Body of pancreas (tissue), 4 donors: ENCODE data around the gene SLC17A9. TPM values are rescaled to one million over a fixed set of nuclear protein-coding genes. Genes with fewer than 3 reads are reported as not detected.

Experiments
- ATAC-seq: fragments of 150-250 bp; one replicate; pipeline ENCODE4 v1.9.1; 2016
- DNase-seq, 4 donors: peaks; one replicate each; pipeline ENCODE4 v3.0.0-alpha.2; 2019
- H3K27ac ChIP-seq, 4 donors: fragments of 200-600 bp; sonication (generic); 1 replicate in 3 of 4; 2 replicates in 1 of 4; pipeline versions ENCODE4 v1.5.1 to v1.6.1; 2016 to 2019; ENCODE audit warnings: mild to moderate bottlenecking in 1 of 4, mixed read lengths in 1 of 4, moderate library complexity in 1 of 4
- H3K27me3 ChIP-seq, 2 donors: fragments of 200-600 bp; sonication (generic); one replicate each; pipeline ENCODE4 v1.6.0; 2016; ENCODE audit warnings: mild to moderate bottlenecking in 1 of 2
- H3K36me3 ChIP-seq, 2 donors: fragments of 200-600 bp; sonication (generic); replicated peaks in 1 of 2; 2 replicates each; pipeline ENCODE4 v1.5.1; 2016; ENCODE audit warnings: low read depth in 2 of 2; ENCODE audit not compliant: insufficient read depth in 1 of 2
- H3K4me1 ChIP-seq: fragments of 200-600 bp; sonication (generic); one replicate; pipeline ENCODE4 v1.6.0; 2016
- H3K4me3 ChIP-seq, 2 donors: fragments of 200-600 bp; sonication (generic); 1 replicate in 1 of 2; 2 replicates in 1 of 2; pipeline ENCODE4 v1.5.1; 2016 to 2019
- H3K9me3 ChIP-seq, 3 donors: fragments of 200-600 bp; sonication (generic); 1 replicate in 2 of 3; 2 replicates in 1 of 3; pipeline ENCODE4 v1.5.1; 2016
- POLR2A ChIP-seq, 3 donors: fragments of 450-650 bp; IDR thresholded peaks; one replicate each; pipeline ENCODE4 v1.6.1; 2016; ENCODE audit warnings: antibody characterized with exemption in 3 of 3, mild to moderate bottlenecking in 2 of 3
- WGBS, 2 donors: methylation state at CpG; one replicate each; pipeline ENCODE4 v1.1.5; 2017; 5-methylcytosine and 5-hydroxymethylcytosine counted together
- intact Hi-C: fragments of 100-400 bp; cut with DNase I; formaldehyde crosslinking; loops from one replicate; pipeline ENCODE4 v1.15.1; 2023
- total RNA-seq, 2 donors: library from RNA; depleted of rRNA; stranded (reverse); fragments of >200 nt; gene quantifications; one replicate each; pipeline ENCODE4 v1.1.0, GENCODE V29; 2016
- TF ChIP-seq, protein P1 (sequence below), 7 experiments: fragments of 450-650 bp in 4 of 7; fragments of 200-600 bp in 3 of 7; sonication (generic) in 3 of 7; IDR thresholded peaks; one replicate each; pipeline ENCODE4 v1.5.1; 2016 to 2019; ENCODE audit warnings: antibody characterized with exemption in 7 of 7

Gene SLC17A9
- total RNA-seq, 2 donors from 2014 or later: 0.78 to 4.9 TPM

- H3K4me1 ChIP-seq: peaks cover 24% of the 10 kb centered on the region
- TF ChIP-seq POLR2A (IDR thresholded peaks at IDR 0.05): no peak
- TF ChIP-seq, protein P1, sequence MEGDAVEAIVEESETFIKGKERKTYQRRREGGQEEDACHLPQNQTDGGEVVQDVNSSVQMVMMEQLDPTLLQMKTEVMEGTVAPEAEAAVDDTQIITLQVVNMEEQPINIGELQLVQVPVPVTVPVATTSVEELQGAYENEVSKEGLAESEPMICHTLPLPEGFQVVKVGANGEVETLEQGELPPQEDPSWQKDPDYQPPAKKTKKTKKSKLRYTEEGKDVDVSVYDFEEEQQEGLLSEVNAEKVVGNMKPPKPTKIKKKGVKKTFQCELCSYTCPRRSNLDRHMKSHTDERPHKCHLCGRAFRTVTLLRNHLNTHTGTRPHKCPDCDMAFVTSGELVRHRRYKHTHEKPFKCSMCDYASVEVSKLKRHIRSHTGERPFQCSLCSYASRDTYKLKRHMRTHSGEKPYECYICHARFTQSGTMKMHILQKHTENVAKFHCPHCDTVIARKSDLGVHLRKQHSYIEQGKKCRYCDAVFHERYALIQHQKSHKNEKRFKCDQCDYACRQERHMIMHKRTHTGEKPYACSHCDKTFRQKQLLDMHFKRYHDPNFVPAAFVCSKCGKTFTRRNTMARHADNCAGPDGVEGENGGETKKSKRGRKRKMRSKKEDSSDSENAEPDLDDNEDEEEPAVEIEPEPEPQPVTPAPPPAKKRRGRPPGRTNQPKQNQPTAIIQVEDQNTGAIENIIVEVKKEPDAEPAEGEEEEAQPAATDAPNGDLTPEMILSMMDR (IDR thresholded peaks at IDR 0.05): no peak
- no peak for DNase-seq
- intact Hi-C loops: no loop called here
- WGBS, 2 donors: 8 to 36% methylated on average over 3 of the region's 3 CpGs
- H3K27ac ChIP-seq: no peak overlapping the region
- no peak for ATAC-seq
- peaks cover 0 to 2% (median 0%) of the 10 kb centered on the region in 3 donors for H3K9me3 ChIP-seq
- H3K4me3 ChIP-seq: no peak overlapping the region
- H3K36me3 ChIP-seq: no peaks in the 10 kb centered on the region
- H3K27me3 ChIP-seq: peaks cover 0 to 46% of the 10 kb centered on the region in 2 donors
Measured at GRCh38 chr20:63011798-63012197, 59.3 kb downstream of the SLC17A9 start.

DNA sequence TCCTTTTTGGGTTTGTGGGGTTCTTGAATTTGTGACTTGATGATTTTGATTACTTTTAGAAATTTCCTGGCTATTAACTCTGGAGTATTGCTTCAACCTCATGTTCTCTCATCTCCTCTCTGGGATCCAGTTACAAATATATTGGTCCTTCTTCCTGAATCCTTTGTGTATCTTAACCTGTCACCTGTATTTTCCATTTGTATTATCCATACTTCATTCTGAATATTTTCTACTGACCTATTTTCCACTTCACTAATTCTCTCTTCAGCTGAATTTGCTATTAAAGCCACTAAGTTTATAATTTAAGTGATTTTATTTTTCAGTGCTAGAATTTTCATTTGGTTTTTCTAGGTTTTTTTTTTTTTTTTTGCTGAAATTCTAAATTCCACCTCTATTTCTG lies 60.7 kb downstream of the SLC17A9 start:
- Histone ChIP-seq H3K9me3 (peaks cover 0 to 2% (median 0%) of the 10 kb centered on the region in 3 donors), H3K27ac (no peak overlapping the region), H3K4me3 (no peak overlapping the region), H3K27me3 (peaks cover 0 to 42% of the 10 kb centered on the region in 2 donors), H3K4me1 (peaks cover 18% of the 10 kb centered on the region), H3K36me3 (no peaks in the 10 kb centered on the region)
- no peak for DNase-seq
- intact Hi-C loops: no loop called here
- no peak for TF ChIP-seq POLR2A (IDR thresholded peaks at IDR 0.05)
- TF ChIP-seq, protein P1 (IDR thresholded peaks at IDR 0.05): no peak
- ATAC-seq: no peak

DNA sequence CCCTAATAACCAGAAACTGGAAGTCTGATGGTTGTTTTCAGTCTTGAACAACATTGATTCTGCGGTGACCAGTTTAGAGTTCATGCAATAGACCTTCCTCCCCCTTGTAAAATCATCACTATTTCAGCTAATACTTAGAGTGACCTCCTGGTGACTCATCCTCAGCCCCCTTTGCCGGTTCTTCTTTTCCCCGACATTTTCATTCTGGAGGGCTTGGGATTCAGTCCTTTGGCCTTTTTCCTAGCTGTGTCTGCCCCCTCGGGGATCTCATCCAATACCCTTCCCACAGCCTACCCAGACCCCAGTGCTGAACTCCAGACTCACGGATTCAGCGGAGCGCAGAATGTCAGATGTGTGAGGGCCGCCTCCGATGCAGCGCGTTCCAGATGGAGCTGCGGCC lies 61.8 kb downstream of the SLC17A9 start:
- WGBS, 2 donors: 12 to 17% methylated on average over 12 of the region's 12 CpGs

DNA sequence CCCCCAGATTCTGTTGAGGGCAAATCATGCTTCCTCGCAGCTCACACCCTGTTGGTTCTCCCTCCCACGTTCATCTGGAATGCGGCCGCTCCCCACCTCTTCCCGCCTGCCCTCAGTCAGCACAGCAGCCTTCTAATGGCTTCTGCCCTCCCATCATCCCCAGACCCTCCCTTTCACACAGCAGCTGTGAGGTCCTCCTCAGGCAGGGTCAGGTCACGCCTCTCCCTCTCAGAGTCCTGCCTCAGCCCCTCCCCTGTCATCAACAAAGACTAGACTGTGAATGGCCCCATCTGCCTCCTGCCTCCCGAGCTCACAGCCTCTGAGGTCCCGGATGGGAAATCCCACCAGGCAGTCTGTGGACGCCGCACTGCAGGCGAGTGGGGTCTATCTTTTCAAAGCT lies 62.2 kb downstream of the SLC17A9 start:
- DNase-seq: no peak
- peaks cover 4% of the 10 kb centered on the region for H3K4me1 ChIP-seq
- intact Hi-C loops: no loop called here
- no peaks in the 10 kb centered on the region for H3K36me3 ChIP-seq
- TF ChIP-seq POLR2A (IDR thresholded peaks at IDR 0.05): no peak
- TF ChIP-seq, protein P1 (IDR thresholded peaks at IDR 0.05): no peak
- no peak overlapping the region for H3K27ac ChIP-seq
- no peak overlapping the region for H3K4me3 ChIP-seq
- 7 to 13% methylated on average over 11 of the region's 11 CpGs for WGBS, 2 donors
- peaks cover 0 to 31% of the 10 kb centered on the region in 2 donors for H3K27me3 ChIP-seq
- no peak for ATAC-seq
- H3K9me3 ChIP-seq: peaks cover 0 to 2% (median 0%) of the 10 kb centered on the region in 3 donors

More for the DNA sequence above, 61.8 kb downstream of the SLC17A9 start:
- Histone ChIP-seq H3K27ac (no peak overlapping the region), H3K4me1 (peaks cover 8% of the 10 kb centered on the region), H3K27me3 (peaks cover 0 to 35% of the 10 kb centered on the region in 2 donors), H3K4me3 (no peak overlapping the region), H3K9me3 (peaks cover 0 to 2% (median 0%) of the 10 kb centered on the region in 3 donors), H3K36me3 (no peaks in the 10 kb centered on the region)
- no peak for TF ChIP-seq POLR2A (IDR thresholded peaks at IDR 0.05)
- TF ChIP-seq, protein P1 (IDR thresholded peaks at IDR 0.05): no peak
- intact Hi-C loops: no loop called here
- no peak for ATAC-seq
- DNase-seq: no peak

- peaks cover 0 to 28% of the 10 kb centered on the region in 2 donors for H3K27me3 ChIP-seq
- intact Hi-C loops: no loop called here
- no peak for ATAC-seq
- no peak overlapping the region for H3K4me3 ChIP-seq
- DNase-seq: no peak
- H3K9me3 ChIP-seq: peaks cover 0 to 3% (median 2%) of the 10 kb centered on the region in 3 donors
- no peak overlapping the region for H3K27ac ChIP-seq
- H3K36me3 ChIP-seq: no peaks in the 10 kb centered on the region
- no peak for TF ChIP-seq POLR2A (IDR thresholded peaks at IDR 0.05)
- TF ChIP-seq, protein P1 (IDR thresholded peaks at IDR 0.05): no peak
- H3K4me1 ChIP-seq: no peaks in the 10 kb centered on the region
- 37 to 39% methylated on average over 3 to 15 of the region's 15 CpGs for WGBS, 2 donors
Measured at GRCh38 chr20:63015147-63015661, 62.7 kb downstream of the SLC17A9 start.
